SK-N-SH treated with all-trans-retinoic acid at 6 μM for 48 hours (cell line): Measurements from ENCODE around the gene NUP214.
"Not testable (repeated sequence)": the region's sequence is repeated elsewhere in the genome, so short reads cannot be mapped to it uniquely, and the experiment has no call there.

Experiments used
- ATAC-seq: fragments of 200-7000 bp; cut with Tn5 transposase; 3 replicates; pipeline ENCODE4 v1.9.1; 2020; ENCODE audit warnings: mild to moderate bottlenecking, moderate library complexity
- ARNTL ChIP-seq: fragments of 450-650 bp; formaldehyde crosslinking; IDR thresholded peaks from 2 replicates; pipeline ENCODE4 v1.5.0; 2020; ENCODE audit warnings: low read depth, mild to moderate bottlenecking, moderate library complexity, borderline replicate concordance
- BACH2 ChIP-seq: fragments of 250-450 bp; sonication (Bioruptor Pico); IDR thresholded peaks from 2 replicates; pipeline ENCODE4 v1.9.0; 2021; ENCODE audit warnings: mild to moderate bottlenecking, borderline replicate concordance
- CREB5 ChIP-seq: fragments of 250-450 bp; sonication (Bioruptor Pico); IDR thresholded peaks from 2 replicates; pipeline ENCODE4 v1.5.1; 2020; ENCODE audit warnings: low read depth, mild to moderate bottlenecking, moderate library complexity
- CSDC2 ChIP-seq: fragments of 250-450 bp; sonication (Bioruptor Pico); IDR thresholded peaks from 2 replicates; pipeline ENCODE4 v1.5.0; 2020; ENCODE audit warnings: mild to moderate bottlenecking, moderate library complexity
- ESRRG ChIP-seq: fragments of 250-450 bp; sonication (Bioruptor Pico); IDR thresholded peaks from 2 replicates; pipeline ENCODE4 v1.6.1; 2021; ENCODE audit warnings: mild to moderate bottlenecking
- GLIS3 ChIP-seq: fragments of 250-450 bp; sonication (Bioruptor Pico); IDR thresholded peaks from 2 replicates; pipeline ENCODE4 v1.5.0; 2020; ENCODE audit warnings: mild to moderate bottlenecking, moderate library complexity
- ISL1 ChIP-seq: fragments of 250-450 bp; sonication (Bioruptor Pico); IDR thresholded peaks from 2 replicates; pipeline ENCODE4 v2.1.2; 2022; ENCODE audit warnings: mild to moderate bottlenecking, moderate library complexity
- OSR1 ChIP-seq: fragments of 250-450 bp; sonication (Bioruptor Pico); IDR thresholded peaks from 2 replicates; pipeline ENCODE4 v1.8.0; 2022; ENCODE audit warnings: moderate library complexity, mild to moderate bottlenecking, inconsistent platforms
- PPARA ChIP-seq: fragments of 250-450 bp; sonication (Bioruptor Pico); IDR thresholded peaks from 2 replicates; pipeline ENCODE4 v1.5.0; 2020; ENCODE audit warnings: mild to moderate bottlenecking, borderline replicate concordance
- RARB ChIP-seq: fragments of 250-450 bp; sonication (Bioruptor Pico); IDR thresholded peaks from 2 replicates; pipeline ENCODE4 v1.8.0; 2021; ENCODE audit warnings: mild to moderate bottlenecking, moderate library complexity
- SNAI2 ChIP-seq: fragments of 250-450 bp; sonication (Bioruptor Pico); IDR thresholded peaks from 2 replicates; pipeline ENCODE4 v1.5.0; 2020; ENCODE audit warnings: mild to moderate bottlenecking, moderate library complexity
- TCF4 ChIP-seq: fragments of 250-450 bp; sonication (Bioruptor Pico); IDR thresholded peaks from 2 replicates; pipeline ENCODE4 v1.8.0; 2021; ENCODE audit warnings: mild to moderate bottlenecking, moderate library complexity, borderline replicate concordance
- TOX ChIP-seq: fragments of 250-450 bp; sonication (Bioruptor Pico); IDR thresholded peaks from 2 replicates; pipeline ENCODE4 v1.8.0; 2021; ENCODE audit warnings: mild to moderate bottlenecking, moderate library complexity, borderline replicate concordance
- ZC3H10 ChIP-seq: fragments of 250-450 bp; sonication (Bioruptor Pico); IDR thresholded peaks from 2 replicates; pipeline ENCODE4 v1.5.1; 2021; ENCODE audit warnings: mild to moderate bottlenecking, moderate library complexity
- ZFP3 ChIP-seq: fragments of 250-450 bp; sonication (Bioruptor Pico); IDR thresholded peaks from 2 replicates; pipeline ENCODE4 v1.5.0; 2020; ENCODE audit warnings: mild to moderate bottlenecking, moderate library complexity
- ZFP30 ChIP-seq: fragments of 450-650 bp; formaldehyde crosslinking; IDR thresholded peaks from 2 replicates; pipeline ENCODE4 v1.5.0; 2022; ENCODE audit warnings: mild to moderate bottlenecking, moderate library complexity
- ZNF565 ChIP-seq: fragments of 450-650 bp; formaldehyde crosslinking; conservative IDR thresholded peaks from 2 replicates; pipeline ENCODE4 v1.5.0; 2020; ENCODE audit warnings: low read depth, mild to moderate bottlenecking, moderate library complexity
- ZNF70 ChIP-seq: fragments of 450-650 bp; formaldehyde crosslinking; IDR thresholded peaks from 2 replicates; pipeline ENCODE4 v1.5.0; 2020; ENCODE audit warnings: mild to moderate bottlenecking, moderate library complexity
- TF ChIP-seq, protein P1 (sequence below): fragments of 250-450 bp; sonication (Bioruptor Pico); IDR thresholded peaks from 2 replicates; pipeline ENCODE4 v1.5.0; 2020; ENCODE audit warnings: mild to moderate bottlenecking, moderate library complexity

NUP214 gene

GRCh38 chr9:131206495-131206894, 81.1 kb downstream of the NUP214 start:
- ATAC-seq = no peak
- TF ChIP-seq SNAI2 (CRISPR knock-in tag) = no peak
- no peak for TF ChIP-seq BACH2 (CRISPR knock-in tag)
- TF ChIP-seq, all 23 proteins: peak for 0

DNA sequence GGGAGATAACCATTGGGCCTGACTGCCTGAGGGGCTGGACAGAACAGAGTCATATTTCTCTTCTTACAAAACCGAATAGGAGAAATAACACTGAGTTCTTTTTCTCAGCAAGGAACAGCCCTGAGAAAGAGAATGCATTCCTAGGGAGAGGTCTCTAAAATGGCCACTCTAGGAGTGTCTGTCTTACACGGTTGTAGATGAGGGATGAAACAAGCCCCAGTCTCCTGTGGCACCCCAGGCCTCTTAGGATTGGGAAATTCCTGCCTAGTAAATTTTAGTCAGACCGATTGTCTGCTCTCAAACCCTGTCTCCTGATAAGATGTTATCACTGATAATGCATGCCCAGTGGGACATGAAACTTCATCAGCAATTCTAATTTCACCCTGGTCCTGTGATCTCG, 86.5 kb downstream of the NUP214 start:
- ATAC-seq = not testable (repeated sequence)

GRCh38 chr9:131214286-131214856, 89.0 kb downstream of the NUP214 start:
- peak; percentile 36; the same call in 1 of the 3 replicates for ATAC-seq
- TF ChIP-seq TCF4 (CRISPR knock-in tag) (no peak), ZC3H10 (CRISPR knock-in tag) (no peak), ESRRG (no peak), ZNF565 (no peak), GLIS3 (CRISPR knock-in tag) (no peak), ZFP30 (CRISPR knock-in tag) (no peak), ZFP3 (CRISPR knock-in tag) (no peak), BACH2 (CRISPR knock-in tag) (no peak), RARB (no peak), TOX (CRISPR knock-in tag) (no peak), ZNF70 (CRISPR knock-in tag) (no peak), ISL1 (no peak), ARNTL (CRISPR knock-in tag) (no peak), CREB5 (CRISPR knock-in tag) (no peak), OSR1 (no peak), PPARA (no peak), CSDC2 (CRISPR knock-in tag) (no peak), SNAI2 (CRISPR knock-in tag) (no peak)
- TF ChIP-seq, protein P1, sequence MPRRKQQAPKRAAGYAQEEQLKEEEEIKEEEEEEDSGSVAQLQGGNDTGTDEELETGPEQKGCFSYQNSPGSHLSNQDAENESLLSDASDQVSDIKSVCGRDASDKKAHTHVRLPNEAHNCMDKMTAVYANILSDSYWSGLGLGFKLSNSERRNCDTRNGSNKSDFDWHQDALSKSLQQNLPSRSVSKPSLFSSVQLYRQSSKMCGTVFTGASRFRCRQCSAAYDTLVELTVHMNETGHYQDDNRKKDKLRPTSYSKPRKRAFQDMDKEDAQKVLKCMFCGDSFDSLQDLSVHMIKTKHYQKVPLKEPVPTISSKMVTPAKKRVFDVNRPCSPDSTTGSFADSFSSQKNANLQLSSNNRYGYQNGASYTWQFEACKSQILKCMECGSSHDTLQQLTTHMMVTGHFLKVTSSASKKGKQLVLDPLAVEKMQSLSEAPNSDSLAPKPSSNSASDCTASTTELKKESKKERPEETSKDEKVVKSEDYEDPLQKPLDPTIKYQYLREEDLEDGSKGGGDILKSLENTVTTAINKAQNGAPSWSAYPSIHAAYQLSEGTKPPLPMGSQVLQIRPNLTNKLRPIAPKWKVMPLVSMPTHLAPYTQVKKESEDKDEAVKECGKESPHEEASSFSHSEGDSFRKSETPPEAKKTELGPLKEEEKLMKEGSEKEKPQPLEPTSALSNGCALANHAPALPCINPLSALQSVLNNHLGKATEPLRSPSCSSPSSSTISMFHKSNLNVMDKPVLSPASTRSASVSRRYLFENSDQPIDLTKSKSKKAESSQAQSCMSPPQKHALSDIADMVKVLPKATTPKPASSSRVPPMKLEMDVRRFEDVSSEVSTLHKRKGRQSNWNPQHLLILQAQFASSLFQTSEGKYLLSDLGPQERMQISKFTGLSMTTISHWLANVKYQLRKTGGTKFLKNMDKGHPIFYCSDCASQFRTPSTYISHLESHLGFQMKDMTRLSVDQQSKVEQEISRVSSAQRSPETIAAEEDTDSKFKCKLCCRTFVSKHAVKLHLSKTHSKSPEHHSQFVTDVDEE = no peak

DNA sequence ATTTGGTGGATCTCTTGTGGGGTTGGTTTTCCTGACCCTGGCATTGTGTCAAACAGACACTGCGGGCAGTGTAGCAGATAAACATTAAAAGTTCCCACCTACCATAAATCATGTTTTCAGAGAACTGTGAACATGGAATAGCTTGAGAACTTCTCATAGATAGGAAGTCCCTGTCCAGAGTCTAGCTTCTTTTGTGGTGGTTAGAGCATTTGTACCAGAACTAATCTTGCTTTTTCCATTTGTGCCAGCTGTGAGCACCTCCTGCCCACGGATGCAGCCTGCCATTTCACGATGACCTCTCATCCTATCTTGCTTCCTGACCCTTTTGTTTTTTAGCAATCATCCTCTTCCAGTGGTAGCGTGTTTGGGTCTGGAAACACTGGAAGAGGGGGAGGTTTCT, 89.5 kb downstream of the NUP214 start:
- no peak for ATAC-seq
- TF ChIP-seq, protein P1 = no peak
- TF ChIP-seq GLIS3 (CRISPR knock-in tag) = no peak
- no peak for TF ChIP-seq ZNF565
- no peak for TF ChIP-seq TOX (CRISPR knock-in tag)
- no peak for TF ChIP-seq CSDC2 (CRISPR knock-in tag)
- no peak for TF ChIP-seq PPARA
- TF ChIP-seq SNAI2 (CRISPR knock-in tag) = no peak
- TF ChIP-seq ISL1 = no peak
- no peak for TF ChIP-seq ZC3H10 (CRISPR knock-in tag)
- no peak for TF ChIP-seq CREB5 (CRISPR knock-in tag)
- TF ChIP-seq BACH2 (CRISPR knock-in tag) = no peak
- TF ChIP-seq ESRRG = no peak
- TF ChIP-seq OSR1 = no peak
- TF ChIP-seq TCF4 (CRISPR knock-in tag) = no peak
